Activated B cell treated with CpG ODN at 0.5 μM for 24 hours (primary cell): Measurements from ENCODE around the gene GAB1. TPM values are rescaled to one million over a fixed set of nuclear protein-coding genes. Genes with fewer than 3 reads are reported as not detected.

ENCODE experiments used
- ATAC-seq: fragments of 200-7000 bp; cut with Tn5 transposase; one replicate; pipeline ENCODE4 v1.10.0; 2021; ENCODE audit warnings: low read depth, mild to moderate bottlenecking, moderate library complexity
- CTCF ChIA-PET: fragments of 350-600 bp; sonication (Branson Sonifier 250); formaldehyde crosslinking; loops from one replicate; lab custom pipeline; 2021; ENCODE audit warnings: antibody characterized with exemption; lab: Charles Lee
- POLR2A ChIA-PET: fragments of 350-600 bp; sonication (Branson Sonifier 250); formaldehyde crosslinking; loops from one replicate; lab custom pipeline; 2021; ENCODE audit warnings: antibody characterized with exemption; lab: Charles Lee
- DNase-seq: peaks from one replicate; pipeline ENCODE4 v3.0.0; 2022
- H3K27ac Mint-ChIP-seq: one replicate; pipeline ENCODE4 v1.8.0; 2020; ENCODE audit warnings: mixed read lengths
- H3K27me3 Mint-ChIP-seq: one replicate; pipeline ENCODE4 v1.8.0; 2021; ENCODE audit warnings: mixed read lengths
- H3K36me3 Mint-ChIP-seq: one replicate; pipeline ENCODE4 v1.8.0; 2021; ENCODE audit warnings: low read depth, mixed read lengths
- H3K4me1 Mint-ChIP-seq: one replicate; pipeline ENCODE4 v1.8.0; 2021; ENCODE audit warnings: mixed read lengths
- H3K4me3 Mint-ChIP-seq: one replicate; pipeline ENCODE4 v1.8.0; 2020; ENCODE audit warnings: mild to moderate bottlenecking, mixed read lengths
- H3K9me3 Mint-ChIP-seq: one replicate; pipeline ENCODE4 v1.8.0; 2020; ENCODE audit warnings: mixed read lengths
- intact Hi-C: fragments of 100-400 bp; cut with micrococcal nuclease; formaldehyde crosslinking; loops from one replicate; pipeline ENCODE4 v1.15.1; 2024
- total RNA-seq: library from RNA; stranded (reverse); gene quantifications from 2 replicates; pipeline ENCODE4 v1.2.3, GENCODE V29; 2022
- TF ChIP-seq, protein P1 (sequence below): fragments of 200-600 bp; IDR thresholded peaks from one replicate; pipeline ENCODE4 v1.8.0; 2022; ENCODE audit warnings: antibody characterized with exemption, mild to moderate bottlenecking

Gene GAB1
- total RNA-seq, 1 donor from 2014 or later: 12.0 TPM

DNA sequence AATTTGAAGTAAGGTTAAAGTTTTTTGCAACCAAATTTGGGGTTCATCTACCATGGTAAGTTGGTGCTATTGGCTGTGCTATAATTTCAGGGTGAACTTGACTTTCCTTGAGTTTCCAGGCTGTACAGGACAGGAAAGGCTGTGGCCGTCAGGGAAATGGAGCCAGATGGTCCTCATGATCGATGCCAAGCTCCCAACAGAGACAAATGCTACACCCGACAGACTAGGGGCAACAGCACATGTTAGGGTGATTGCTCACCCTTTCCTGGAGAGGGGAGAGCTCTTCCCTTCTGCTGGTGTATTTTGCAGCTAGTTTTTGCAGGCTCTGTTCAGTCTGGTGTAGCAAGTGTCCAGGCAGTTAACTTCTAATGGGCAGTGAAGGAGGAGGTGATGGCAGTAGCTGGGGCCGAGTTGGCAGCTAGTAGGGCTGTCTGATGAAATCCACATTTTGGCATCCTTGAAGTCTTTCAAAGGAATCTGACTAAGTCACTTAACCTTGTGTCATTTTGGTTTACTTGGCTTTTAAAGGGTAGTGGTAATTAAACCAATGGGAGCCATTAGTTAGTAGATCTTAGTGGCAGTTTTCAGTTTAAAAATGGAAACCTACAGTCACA, 47.8 kb downstream of the GAB1 start:
- H3K4me3 Mint-ChIP-seq: no peak overlapping the region
- H3K9me3 Mint-ChIP-seq: no peaks in the 10 kb centered on the region
- POLR2A ChIA-PET: interaction anchor here (1.0 to 1.6 kb wide), 2 partner anchors 33 to 48 kb away, joined by 3 to 8 read pairs; partner anchors contain the start of gene GAB1
- intact Hi-C loops: no loop called here
- H3K4me1 Mint-ChIP-seq: peaks cover 67% of the 10 kb centered on the region
- H3K27ac Mint-ChIP-seq: peak overlapping the region; percentile 25
- no peak for ATAC-seq
- no peaks in the 10 kb centered on the region for H3K36me3 Mint-ChIP-seq
- H3K27me3 Mint-ChIP-seq: no peaks in the 10 kb centered on the region
- DNase-seq: no peak
- CTCF ChIA-PET: interaction anchor here (1.2 to 1.9 kb wide), 2 partner anchors 8 to 18 kb away, joined by 4 to 8 read pairs; no protein-coding TSS in a partner anchor
- TF ChIP-seq, protein P1, sequence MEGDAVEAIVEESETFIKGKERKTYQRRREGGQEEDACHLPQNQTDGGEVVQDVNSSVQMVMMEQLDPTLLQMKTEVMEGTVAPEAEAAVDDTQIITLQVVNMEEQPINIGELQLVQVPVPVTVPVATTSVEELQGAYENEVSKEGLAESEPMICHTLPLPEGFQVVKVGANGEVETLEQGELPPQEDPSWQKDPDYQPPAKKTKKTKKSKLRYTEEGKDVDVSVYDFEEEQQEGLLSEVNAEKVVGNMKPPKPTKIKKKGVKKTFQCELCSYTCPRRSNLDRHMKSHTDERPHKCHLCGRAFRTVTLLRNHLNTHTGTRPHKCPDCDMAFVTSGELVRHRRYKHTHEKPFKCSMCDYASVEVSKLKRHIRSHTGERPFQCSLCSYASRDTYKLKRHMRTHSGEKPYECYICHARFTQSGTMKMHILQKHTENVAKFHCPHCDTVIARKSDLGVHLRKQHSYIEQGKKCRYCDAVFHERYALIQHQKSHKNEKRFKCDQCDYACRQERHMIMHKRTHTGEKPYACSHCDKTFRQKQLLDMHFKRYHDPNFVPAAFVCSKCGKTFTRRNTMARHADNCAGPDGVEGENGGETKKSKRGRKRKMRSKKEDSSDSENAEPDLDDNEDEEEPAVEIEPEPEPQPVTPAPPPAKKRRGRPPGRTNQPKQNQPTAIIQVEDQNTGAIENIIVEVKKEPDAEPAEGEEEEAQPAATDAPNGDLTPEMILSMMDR: no peak

DNA sequence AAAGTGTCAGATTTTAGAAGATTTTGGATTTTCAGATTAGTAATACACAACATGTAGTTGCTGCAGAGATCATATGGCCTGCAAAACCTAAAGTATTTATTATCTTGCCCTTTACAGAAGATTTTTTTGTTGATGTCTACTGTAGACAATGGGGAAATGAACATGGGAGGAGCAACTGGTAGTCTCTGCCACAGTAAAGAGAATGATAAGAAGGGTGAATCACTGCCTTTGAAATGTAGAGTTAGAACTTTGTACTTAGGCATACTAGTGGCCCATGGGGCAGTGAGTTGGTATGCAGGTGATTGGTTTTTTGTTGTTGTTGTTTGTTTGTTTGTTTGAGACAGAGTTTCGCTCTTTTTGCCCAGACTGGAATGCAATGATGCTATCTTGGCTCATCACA, 50.1 kb downstream of the GAB1 start:
- POLR2A ChIA-PET: no interaction called here
- Mint-ChIP-seq H3K9me3 (no peaks in the 10 kb centered on the region), H3K27me3 (no peaks in the 10 kb centered on the region), H3K4me1 (peaks cover 63% of the 10 kb centered on the region), H3K36me3 (no peaks in the 10 kb centered on the region), H3K27ac (no peak overlapping the region), H3K4me3 (no peak overlapping the region)
- TF ChIP-seq, protein P1: no peak
- intact Hi-C loops: no loop called here
- ATAC-seq (no peak), DNase-seq (no peak)
- CTCF ChIA-PET: no interaction called here

- intact Hi-C loops: loop anchor here (1.0 kb wide), 1 partner anchor 8 kb away; no protein-coding TSS in a partner anchor
- H3K27me3 Mint-ChIP-seq: no peaks in the 10 kb centered on the region
Measured at GRCh38 chr4:143389579-143390195, 53.0 kb downstream of the GAB1 start.

DNA sequence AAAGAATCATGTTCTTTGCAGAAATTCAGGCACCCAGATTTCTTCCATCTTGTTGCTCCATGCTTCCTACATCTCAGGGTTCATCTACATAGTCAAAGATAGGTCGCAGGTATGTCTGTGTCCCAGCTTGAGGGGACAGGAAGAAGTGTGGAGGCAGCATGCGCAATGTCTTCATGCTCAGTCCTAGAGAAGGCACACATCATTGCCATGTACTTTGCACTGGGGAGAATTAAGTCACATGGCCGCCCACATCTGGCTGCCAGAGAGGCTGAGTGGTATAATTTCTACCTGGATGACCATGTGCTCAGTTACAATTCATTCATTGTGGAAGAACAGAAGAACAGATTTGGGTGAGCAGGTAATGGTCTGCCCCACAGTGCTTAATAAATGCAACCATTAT, 54.1 kb downstream of the GAB1 start:
- Mint-ChIP-seq H3K4me1 (peaks cover 42% of the 10 kb centered on the region), H3K36me3 (no peaks in the 10 kb centered on the region), H3K9me3 (no peaks in the 10 kb centered on the region), H3K27me3 (no peaks in the 10 kb centered on the region), H3K4me3 (no peak overlapping the region), H3K27ac (no peak overlapping the region)
- ATAC-seq (no peak), DNase-seq (no peak)
- intact Hi-C loops: no loop called here
- ChIA-PET POLR2A (no interaction called here), CTCF (interaction anchor here (1.3 kb wide), 1 partner anchor 15 kb away, joined by 5 read pairs; no protein-coding TSS in a partner anchor)
- TF ChIP-seq, protein P1: no peak

More at GRCh38 chr4:143389579-143390195, 53.0 kb downstream of the GAB1 start:
- no peak overlapping the region for H3K4me3 Mint-ChIP-seq
- CTCF ChIA-PET: no interaction called here
- no peaks in the 10 kb centered on the region for H3K9me3 Mint-ChIP-seq
- ATAC-seq: no peak
- TF ChIP-seq, protein P1: no peak
- peaks cover 51% of the 10 kb centered on the region for H3K4me1 Mint-ChIP-seq
- no peaks in the 10 kb centered on the region for H3K36me3 Mint-ChIP-seq
- POLR2A ChIA-PET: no interaction called here
- no peak for DNase-seq
- no peak overlapping the region for H3K27ac Mint-ChIP-seq

DNA sequence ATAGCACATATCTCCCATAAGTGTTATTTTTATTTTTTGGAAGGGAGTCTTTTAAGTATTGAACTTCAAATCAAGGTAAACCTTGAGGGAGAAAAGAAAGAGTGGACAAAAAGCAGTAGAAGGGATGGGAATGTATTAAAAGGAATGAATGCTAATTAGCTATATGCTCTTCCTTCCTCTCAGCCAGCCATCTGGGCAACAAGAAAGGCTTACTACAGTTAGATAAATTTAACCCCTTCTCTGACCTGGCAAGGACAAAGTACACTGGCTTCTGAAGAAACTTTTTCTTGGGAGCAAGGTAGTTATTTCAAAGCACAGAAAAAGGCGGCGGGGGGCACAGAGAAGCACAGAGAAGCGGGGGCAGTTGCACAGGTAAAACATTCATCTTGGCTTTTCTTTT, 54.6 kb downstream of the GAB1 start:
- DNase-seq (no peak), ATAC-seq (no peak)
- Mint-ChIP-seq H3K9me3 (no peaks in the 10 kb centered on the region), H3K4me3 (no peak overlapping the region), H3K27ac (no peak overlapping the region), H3K4me1 (peaks cover 42% of the 10 kb centered on the region), H3K27me3 (no peaks in the 10 kb centered on the region), H3K36me3 (no peaks in the 10 kb centered on the region)
- intact Hi-C loops: no loop called here
- ChIA-PET POLR2A (no interaction called here), CTCF (interaction anchor here (1.3 kb wide), 1 partner anchor 16 kb away, joined by 5 read pairs; no protein-coding TSS in a partner anchor)
- TF ChIP-seq, protein P1: no peak
